ENCODE data around the gene RUFY2. TPM values are rescaled to one million over a fixed set of nuclear protein-coding genes. Genes with fewer than 3 reads are reported as not detected.
A peak's percentile ranks its signal among the peaks of the same experiment; 100 is the strongest.
"Not testable (repeated sequence)": the region's sequence is repeated elsewhere in the genome, so short reads cannot be mapped to it uniquely, and the experiment has no call there.

Gene RUFY2
- total RNA-seq = 10 to 100 TPM; 11.4 to 12.9 TPM

DNA sequence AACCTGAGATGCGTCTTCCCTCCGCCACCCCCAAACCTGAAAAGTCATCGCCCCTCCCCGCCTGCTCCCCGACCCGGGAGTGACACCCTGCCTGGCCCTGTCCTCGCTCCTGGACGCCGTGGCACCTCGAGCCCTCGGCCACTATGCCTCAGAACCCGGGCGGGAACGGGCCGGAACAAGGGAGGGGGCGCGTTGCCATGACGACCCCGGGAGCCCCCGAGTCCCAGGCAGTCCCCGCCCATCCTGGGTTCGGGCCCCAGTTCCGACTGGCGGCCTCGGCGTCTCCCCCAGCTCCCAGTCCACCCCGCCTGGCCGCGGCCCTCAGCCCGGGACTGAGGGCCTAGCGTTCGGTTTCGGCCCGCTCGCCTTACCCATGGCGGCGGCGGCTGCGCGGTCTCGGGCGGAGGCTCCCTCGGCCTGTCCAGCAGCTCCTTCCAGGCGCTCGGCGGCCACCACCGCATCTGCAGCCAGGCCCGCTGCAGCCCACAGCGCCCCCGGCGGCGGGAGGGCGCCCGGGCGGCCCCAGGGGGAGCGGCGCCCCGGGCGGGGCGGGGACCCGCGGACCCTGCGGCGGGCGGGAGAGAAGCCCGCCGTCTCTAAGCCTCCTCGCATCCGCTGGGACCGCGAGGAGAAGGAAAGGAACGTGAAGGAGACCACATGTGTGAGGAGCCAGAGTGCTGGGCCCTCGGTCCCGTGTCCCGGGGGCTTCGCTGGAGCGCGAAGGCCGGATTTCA is at the start of gene RUFY2:
Gene RUFY2, minus strand, starts transcription at position 463 of the 734 bp plus-strand sequence. Its CDS starts 88 bp downstream, at position 375.
- POLR2A ChIA-PET = interaction anchor here (0.6 to 1.3 kb wide), 5 partner anchors 58 to 498 kb away, joined by 3 to 4 read pairs (median 3); partner anchors contain the start of gene DNA2
- Mint-ChIP-seq H3K27ac (peak within 1 kb of the TSS; percentile 81), H3K4me3 (peak within 1 kb of the TSS; percentile 83), H3K9me3 (ENCODE audit: insufficient read depth) (no peaks in the 10 kb centered on the region), H3K4me1 (ENCODE audit: low read depth) (peaks cover 17% of the 10 kb centered on the region), H3K27me3 (ENCODE audit: low read depth) (no peaks in the 10 kb centered on the region), H3K36me3 (ENCODE audit: low read depth) (peaks cover 4% of the 10 kb centered on the region)
- DNase-seq (peak; percentile 77), ATAC-seq (peak; percentile 96)
- CTCF ChIA-PET = interaction anchor here (0.6 to 1.7 kb wide), 17 partner anchors 8 to 347 kb away, joined by 3 to 17 read pairs (median 3); partner anchors contain the start of gene PBLD

DNA sequence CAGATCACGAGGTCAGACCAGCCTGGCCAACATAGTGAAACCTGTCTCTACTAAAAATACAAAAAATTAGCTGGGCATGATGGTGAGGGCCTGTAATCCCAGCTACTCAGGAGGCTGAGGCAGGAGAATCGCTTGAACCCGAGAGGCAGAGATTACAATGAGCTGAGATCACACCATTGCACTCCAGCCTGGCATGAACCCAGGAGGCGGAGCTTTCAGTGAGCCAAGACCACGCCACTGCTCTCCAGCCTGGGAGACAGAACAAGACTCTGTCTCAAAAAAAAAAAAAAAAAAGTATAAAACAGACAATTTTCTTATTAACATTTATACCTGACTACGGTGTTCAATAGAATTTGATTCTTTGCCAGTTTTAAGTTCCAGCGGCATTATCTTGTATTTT is 42.6 kb upstream of the RUFY2 start:
- peaks cover 39% of the 10 kb centered on the region for H3K36me3 Mint-ChIP-seq (ENCODE audit: low read depth)
- H3K4me3 Mint-ChIP-seq; CTCF ChIA-PET; ATAC-seq; DNase-seq; H3K9me3 Mint-ChIP-seq (ENCODE audit: insufficient read depth); H3K27me3 Mint-ChIP-seq (ENCODE audit: low read depth); H3K4me1 Mint-ChIP-seq (ENCODE audit: low read depth); POLR2A ChIA-PET; H3K27ac Mint-ChIP-seq: not testable (repeated sequence)

DNA sequence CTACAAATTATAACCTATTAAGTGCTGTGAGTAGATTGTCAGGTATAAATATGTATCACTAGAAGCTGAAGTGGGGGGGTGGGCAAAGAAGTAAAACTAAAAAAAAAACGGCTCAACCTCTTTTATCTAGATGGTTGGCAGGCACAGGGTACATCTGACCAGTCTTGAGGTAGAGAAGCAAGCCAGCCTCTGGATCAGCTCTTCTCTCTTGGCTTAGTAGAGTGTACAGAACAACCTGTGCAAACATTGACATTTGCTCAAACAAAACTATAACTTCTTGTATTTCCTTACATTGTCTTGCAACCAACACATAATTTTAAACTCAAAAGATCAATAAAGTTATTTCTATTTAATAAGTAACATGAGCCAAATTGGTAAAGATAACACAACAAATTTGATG is 39.1 kb upstream of the RUFY2 start:
- H3K36me3 Mint-ChIP-seq (ENCODE audit: low read depth) = peaks cover 32% of the 10 kb centered on the region
- CTCF ChIA-PET = no interaction called here
- ATAC-seq (no peak), DNase-seq (no peak)
- H3K9me3 Mint-ChIP-seq (ENCODE audit: insufficient read depth) = no peaks in the 10 kb centered on the region
- POLR2A ChIA-PET = no interaction called here
- H3K27ac Mint-ChIP-seq = no peak overlapping the region
- no peaks in the 10 kb centered on the region for H3K4me1 Mint-ChIP-seq (ENCODE audit: low read depth)
- H3K27me3 Mint-ChIP-seq (ENCODE audit: low read depth) = no peaks in the 10 kb centered on the region
- H3K4me3 Mint-ChIP-seq = no peak overlapping the region

DNA sequence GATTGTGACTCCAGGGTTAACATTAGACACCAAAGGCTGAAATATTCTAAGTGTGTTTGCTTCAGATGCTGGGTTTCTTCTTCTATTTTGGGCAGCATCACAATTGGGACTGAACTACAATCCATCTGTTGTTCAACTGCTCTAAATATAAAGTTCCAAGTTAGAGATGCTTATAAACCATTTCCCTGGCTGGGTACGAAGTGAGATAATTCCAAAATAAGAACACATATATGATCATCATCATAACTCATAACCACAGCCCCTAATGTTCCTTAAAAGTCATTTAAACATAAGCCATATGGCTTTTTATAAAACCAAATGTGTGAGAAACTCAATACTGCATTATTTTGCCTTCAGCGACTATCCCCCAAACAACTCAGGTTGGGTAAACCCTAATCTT is 35.9 kb upstream of the RUFY2 start:
- Mint-ChIP-seq H3K4me1 (ENCODE audit: low read depth) (no peaks in the 10 kb centered on the region), H3K27ac (no peak overlapping the region), H3K27me3 (ENCODE audit: low read depth) (no peaks in the 10 kb centered on the region), H3K9me3 (ENCODE audit: insufficient read depth) (no peaks in the 10 kb centered on the region), H3K4me3 (no peak overlapping the region), H3K36me3 (ENCODE audit: low read depth) (peaks cover 23% of the 10 kb centered on the region)
- CTCF ChIA-PET = no interaction called here
- DNase-seq (no peak), ATAC-seq (no peak)
- POLR2A ChIA-PET = no interaction called here

- no peaks in the 10 kb centered on the region for H3K9me3 Mint-ChIP-seq (ENCODE audit: insufficient read depth)
- no peaks in the 10 kb centered on the region for H3K4me1 Mint-ChIP-seq (ENCODE audit: low read depth)
- H3K4me3 Mint-ChIP-seq = no peak overlapping the region
- H3K27ac Mint-ChIP-seq = no peak overlapping the region
- DNase-seq (no peak), ATAC-seq (no peak)
- peaks cover 32% of the 10 kb centered on the region for H3K36me3 Mint-ChIP-seq (ENCODE audit: low read depth)
- POLR2A ChIA-PET = no interaction called here
- H3K27me3 Mint-ChIP-seq (ENCODE audit: low read depth) = no peaks in the 10 kb centered on the region
- CTCF ChIA-PET = interaction anchor here (1.0 to 1.2 kb wide), 2 partner anchors 34 to 228 kb away, joined by 3 read pairs; partner anchors contain the start of gene RUFY2
These were observed 33.8 kb upstream of the RUFY2 start for GRCh38 chr10:68440898-68441297.

DNA sequence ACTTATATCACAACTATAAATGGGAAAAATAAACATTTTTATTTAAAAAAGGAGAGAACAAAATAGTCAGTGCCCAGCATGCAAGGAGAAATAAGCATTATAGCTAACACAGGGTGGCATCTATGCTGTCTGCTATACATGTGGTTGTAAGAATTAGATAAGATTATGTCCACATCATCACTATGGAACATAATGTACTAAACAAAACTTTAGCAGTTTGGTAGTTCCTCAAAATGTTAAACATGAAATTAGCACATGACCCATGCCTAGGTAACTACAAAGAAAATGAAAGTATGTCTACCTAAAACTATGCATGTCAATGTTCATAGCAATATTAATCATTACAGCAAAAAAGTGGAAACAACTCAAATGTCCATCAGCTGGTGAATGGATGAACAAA is 28.7 kb upstream of the RUFY2 start:
- no peaks in the 10 kb centered on the region for H3K9me3 Mint-ChIP-seq (ENCODE audit: insufficient read depth)
- ATAC-seq (no peak), DNase-seq (no peak)
- H3K27ac Mint-ChIP-seq = no peak overlapping the region
- no peaks in the 10 kb centered on the region for H3K27me3 Mint-ChIP-seq (ENCODE audit: low read depth)
- no peak overlapping the region for H3K4me3 Mint-ChIP-seq
- ChIA-PET POLR2A (no interaction called here), CTCF (no interaction called here)
- H3K4me1 Mint-ChIP-seq (ENCODE audit: low read depth) = no peaks in the 10 kb centered on the region
- peaks cover 39% of the 10 kb centered on the region for H3K36me3 Mint-ChIP-seq (ENCODE audit: low read depth)

DNA sequence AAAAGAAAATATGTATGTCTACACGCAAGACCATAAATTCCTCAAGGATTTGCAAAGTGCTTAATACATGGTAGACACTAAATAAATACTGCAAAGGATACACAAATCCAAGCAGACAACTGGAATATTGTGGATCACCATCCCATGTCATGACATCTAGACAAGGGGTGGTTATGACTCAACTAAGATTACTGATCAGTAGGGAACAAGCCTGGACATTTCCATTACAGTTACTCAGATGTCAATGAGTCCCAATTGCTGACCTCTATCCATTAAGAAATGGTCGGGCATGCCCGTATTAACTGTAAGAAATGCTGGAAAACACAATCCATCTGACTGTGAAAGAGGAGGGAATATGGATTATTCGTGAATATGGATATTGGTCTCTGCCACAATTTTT is 27.6 kb upstream of the RUFY2 start:
- CTCF ChIA-PET = interaction anchor here (0.7 kb wide), 1 partner anchor 16 kb away, joined by 3 read pairs; no protein-coding TSS in a partner anchor
- no peak for ATAC-seq
- H3K9me3 Mint-ChIP-seq (ENCODE audit: insufficient read depth) = no peaks in the 10 kb centered on the region
- peaks cover 39% of the 10 kb centered on the region for H3K36me3 Mint-ChIP-seq (ENCODE audit: low read depth)
- no peaks in the 10 kb centered on the region for H3K27me3 Mint-ChIP-seq (ENCODE audit: low read depth)
- H3K4me3 Mint-ChIP-seq = no peak overlapping the region
- no peak for DNase-seq
- POLR2A ChIA-PET = interaction anchor here (0.7 kb wide), 1 partner anchor 24 kb away, joined by 3 read pairs; no protein-coding TSS in a partner anchor
- no peaks in the 10 kb centered on the region for H3K4me1 Mint-ChIP-seq (ENCODE audit: low read depth)
- no peak overlapping the region for H3K27ac Mint-ChIP-seq

- peaks cover 13% of the 10 kb centered on the region for H3K4me1 Mint-ChIP-seq (ENCODE audit: low read depth)
- DNase-seq = no peak
- ChIA-PET CTCF (no interaction called here), POLR2A (no interaction called here)
- no peaks in the 10 kb centered on the region for H3K27me3 Mint-ChIP-seq (ENCODE audit: low read depth)
- ATAC-seq = no peak
- H3K27ac Mint-ChIP-seq = no peak overlapping the region
- no peaks in the 10 kb centered on the region for H3K9me3 Mint-ChIP-seq (ENCODE audit: insufficient read depth)
- peaks cover 30% of the 10 kb centered on the region for H3K36me3 Mint-ChIP-seq (ENCODE audit: low read depth)
- H3K4me3 Mint-ChIP-seq = no peak overlapping the region
These were observed 21.5 kb upstream of the RUFY2 start for GRCh38 chr10:68428396-68429104.

DNA sequence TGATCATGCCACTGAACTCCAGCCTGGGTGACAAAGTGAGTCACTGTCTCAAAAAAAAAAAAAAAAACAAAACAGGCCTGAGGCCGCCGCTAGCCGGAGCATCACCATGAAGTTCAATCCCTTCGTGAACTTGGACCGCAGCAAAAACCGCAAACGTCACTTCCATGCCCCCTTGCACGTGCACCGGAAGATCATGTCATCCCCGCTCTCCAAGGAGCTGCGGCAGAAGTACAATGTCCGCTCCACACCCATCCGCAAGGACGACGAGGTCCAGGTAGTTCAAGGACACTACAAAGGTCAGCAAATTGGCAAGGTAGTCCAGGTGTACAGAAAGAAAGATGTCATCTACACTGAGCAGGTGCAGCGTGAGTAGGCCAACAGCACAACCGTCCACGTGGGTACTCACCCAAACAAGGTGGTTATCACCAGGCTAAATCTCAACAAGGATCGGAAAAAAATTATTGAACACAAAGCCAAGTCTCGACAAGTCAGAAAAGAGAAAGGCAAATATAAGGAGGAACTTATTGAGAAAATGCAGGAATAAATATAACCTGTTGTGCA is 17.5 kb upstream of the RUFY2 start:
- Mint-ChIP-seq H3K27ac (no peak overlapping the region), H3K4me3 (no peak overlapping the region), H3K36me3 (ENCODE audit: low read depth) (peaks cover 46% of the 10 kb centered on the region), H3K27me3 (ENCODE audit: low read depth) (no peaks in the 10 kb centered on the region), H3K9me3 (ENCODE audit: insufficient read depth) (no peaks in the 10 kb centered on the region), H3K4me1 (ENCODE audit: low read depth) (peaks cover 24% of the 10 kb centered on the region)
- DNase-seq (no peak), ATAC-seq (no peak)
- POLR2A ChIA-PET = no interaction called here
- CTCF ChIA-PET = no interaction called here

- DNase-seq (peak; percentile 61), ATAC-seq (peak; percentile 95)
- Mint-ChIP-seq H3K4me3 (peak overlapping the region; percentile 47), H3K4me1 (ENCODE audit: low read depth) (peaks cover 24% of the 10 kb centered on the region), H3K27me3 (ENCODE audit: low read depth) (no peaks in the 10 kb centered on the region), H3K9me3 (ENCODE audit: insufficient read depth) (no peaks in the 10 kb centered on the region), H3K27ac (peak overlapping the region; percentile 87), H3K36me3 (ENCODE audit: low read depth) (peaks cover 50% of the 10 kb centered on the region)
- ChIA-PET POLR2A (interaction anchor here (1.0 kb wide), 1 partner anchor 91 kb away, joined by 4 read pairs; the partner anchor contains the start of gene HNRNPH3), CTCF (interaction anchor here (1.7 kb wide), 1 partner anchor 11 kb away, joined by 3 read pairs; no protein-coding TSS in a partner anchor)
These were observed 16.4 kb upstream of the RUFY2 start for GRCh38 chr10:68423522-68423921.

GRCh38 chr10:68419376-68419775 is 12.3 kb upstream of the RUFY2 start:
- Mint-ChIP-seq H3K27me3 (ENCODE audit: low read depth) (no peaks in the 10 kb centered on the region), H3K36me3 (ENCODE audit: low read depth) (peaks cover 59% of the 10 kb centered on the region), H3K4me1 (ENCODE audit: low read depth) (peaks cover 22% of the 10 kb centered on the region), H3K9me3 (ENCODE audit: insufficient read depth) (no peaks in the 10 kb centered on the region), H3K27ac (no peak overlapping the region), H3K4me3 (no peak overlapping the region)
- DNase-seq (no peak), ATAC-seq (no peak)
- ChIA-PET POLR2A (no interaction called here), CTCF (interaction anchor here (0.8 kb wide), 1 partner anchor 13 kb away, joined by 3 read pairs; the partner anchor contains the start of gene RUFY2)

Measured in activated CD8-positive, alpha-beta T cell treated with anti-CD3 and anti-CD28 coated beads, Interleukin-2, amount 10 ng/mL, durations not matched to agents 7 days and 5 days (primary cell).